Liver (tissue), 9 donors: Measurements from ENCODE around the gene GPX3. TPM values are rescaled to one million over a fixed set of nuclear protein-coding genes. Genes with fewer than 3 reads are reported as not detected.

Experiments
- DNase-seq: peaks from one replicate; pipeline ENCODE4 v3.0.0-alpha.2; 2017; ENCODE audit warnings: low spot score
- H3K27ac ChIP-seq, 2 donors: one replicate each; pipeline ENCODE4 v1.7.0; 2013; ENCODE audit warnings: inconsistent platforms in 2 of 2, low read length in 2 of 2, control low read depth in 1 of 2, low read depth in 1 of 2, mild to moderate bottlenecking in 1 of 2
- H3K27me3 ChIP-seq, 4 donors: one replicate each; pipeline versions ENCODE4 v1.6.1 to v1.7.0; 2013; ENCODE audit warnings: low read length in 3 of 4, inconsistent platforms in 1 of 4, mild to moderate bottlenecking in 1 of 4, moderate library complexity in 1 of 4; ENCODE audit not compliant: control insufficient read depth in 4 of 4, insufficient read depth in 4 of 4
- H3K36me3 ChIP-seq, 4 donors: one replicate each; pipeline versions ENCODE4 v1.6.1 to v1.7.0; 2013; ENCODE audit warnings: low read length in 3 of 4, mild to moderate bottlenecking in 3 of 4, low read depth in 1 of 4, moderate library complexity in 1 of 4; ENCODE audit not compliant: control insufficient read depth in 4 of 4, insufficient read depth in 3 of 4
- H3K4me1 ChIP-seq, 4 donors: one replicate each; pipeline versions ENCODE4 v1.6.1 to v1.7.0; 2013; ENCODE audit warnings: low read length in 3 of 4, mild to moderate bottlenecking in 3 of 4, moderate library complexity in 1 of 4; ENCODE audit not compliant: control insufficient read depth in 4 of 4, insufficient read depth in 4 of 4
- H3K4me3 ChIP-seq, 3 donors: one replicate each; pipeline versions ENCODE4 v1.6.1 to v1.7.0; 2013; ENCODE audit warnings: low read length in 3 of 3, control low read depth in 1 of 3, low read depth in 1 of 3, mild to moderate bottlenecking in 1 of 3
- H3K9ac ChIP-seq, 2 donors: one replicate each; pipeline ENCODE4 v1.7.0; 2013; ENCODE audit warnings: low read length in 2 of 2, mild to moderate bottlenecking in 2 of 2, moderate library complexity in 2 of 2, control low read depth in 1 of 2, low read depth in 1 of 2
- H3K9me3 ChIP-seq, 4 donors: one replicate each; pipeline versions ENCODE4 v1.6.1 to v1.7.0; 2013; ENCODE audit warnings: low read length in 3 of 4; ENCODE audit not compliant: control insufficient read depth in 4 of 4
- CTCF ChIP-seq: fragments of 150-350 bp; IDR thresholded peaks from 2 replicates; pipeline ENCODE4 v1.5.1; 2017; ENCODE audit warnings: improper control_type of control experiment, low read depth, low read length; ENCODE audit not compliant: missing input control
- EGR1 ChIP-seq, 2 donors: IDR thresholded peaks; 2 replicates each; pipeline ENCODE4 v1.6.1; 2016 to 2018; ENCODE audit warnings: antibody characterized with exemption in 2 of 2, low read depth in 2 of 2
- FOXA1 ChIP-seq: IDR thresholded peaks from 2 replicates; pipeline ENCODE4 v1.6.1; 2016; ENCODE audit warnings: antibody characterized with exemption
- FOXA2 ChIP-seq: IDR thresholded peaks from 2 replicates; pipeline ENCODE4 v1.6.1; 2016; ENCODE audit warnings: antibody characterized with exemption
- GABPA ChIP-seq, 2 donors: IDR thresholded peaks in 1 of 2; conservative IDR thresholded peaks in 1 of 2; 2 replicates each; pipeline ENCODE4 v1.6.1; 2016; ENCODE audit warnings: antibody characterized with exemption in 2 of 2, mild to moderate bottlenecking in 1 of 2, moderate library complexity in 1 of 2
- HNF4G ChIP-seq: IDR thresholded peaks from 2 replicates; pipeline ENCODE4 v1.6.1; 2016; ENCODE audit warnings: antibody characterized with exemption
- JUND ChIP-seq, 2 donors: IDR thresholded peaks; 2 replicates each; pipeline ENCODE4 v1.6.1; 2016; ENCODE audit warnings: antibody characterized with exemption in 2 of 2
- MAX ChIP-seq: IDR thresholded peaks from 2 replicates; pipeline ENCODE4 v1.6.1; 2016; ENCODE audit warnings: antibody characterized with exemption
- NR2F2 ChIP-seq: IDR thresholded peaks from 2 replicates; pipeline ENCODE4 v1.6.1; 2016; ENCODE audit warnings: antibody characterized with exemption
- RAD21 ChIP-seq, 2 donors: IDR thresholded peaks; 2 replicates each; pipeline ENCODE4 v1.6.1; 2016; ENCODE audit warnings: antibody characterized with exemption in 2 of 2, mild to moderate bottlenecking in 2 of 2
- REST ChIP-seq: IDR thresholded peaks from 2 replicates; pipeline ENCODE4 v1.6.1; 2016; ENCODE audit warnings: antibody characterized with exemption, mild to moderate bottlenecking
- RXRA ChIP-seq, 2 donors: IDR thresholded peaks; 2 replicates each; pipeline ENCODE4 v1.6.1; 2017 to 2018; ENCODE audit warnings: antibody characterized with exemption in 2 of 2, mild to moderate bottlenecking in 1 of 2
- SP1 ChIP-seq: IDR thresholded peaks from 2 replicates; pipeline ENCODE4 v1.6.1; 2018; ENCODE audit warnings: antibody characterized with exemption, mild to moderate bottlenecking
- TAF1 ChIP-seq: conservative IDR thresholded peaks from 2 replicates; pipeline ENCODE4 v1.6.1; 2016; ENCODE audit warnings: antibody characterized with exemption, mild to moderate bottlenecking
- YY1 ChIP-seq: IDR thresholded peaks from 2 replicates; pipeline ENCODE4 v1.6.1; 2016; ENCODE audit warnings: antibody characterized with exemption, mild to moderate bottlenecking
- WGBS: extraction: QIAGEN DNeasy Blood & Tissue Kit; methylation state at CpG from one replicate; pipeline ENCODE4 v1.1.7; 2013; 5-methylcytosine and 5-hydroxymethylcytosine counted together
- polyA plus RNA-seq, 2 donors: library from polyadenylated mRNA; stranded (reverse) in 1 of 2; unstranded in 1 of 2; fragments of 200-250 nt in 1 of 2; fragments of >200 nt in 1 of 2; fragmentation: Nextera tagmentation in 1 of 2; extraction: Ambion mirVana in 1 of 2; gene quantifications; one replicate each; pipeline versions ENCODE4 v1.2.1 to v1.2.3, GENCODE V29; 2013 to 2015
- total RNA-seq, 2 donors: library from RNA; depleted of rRNA; stranded (reverse); fragments of >200 nt; gene quantifications; one replicate each; pipeline ENCODE4 v1.2.3, GENCODE V29; 2014
- TF ChIP-seq, protein P1 (sequence below): IDR thresholded peaks from 2 replicates; pipeline ENCODE4 v1.6.1; 2016; ENCODE audit warnings: antibody characterized with exemption
- TF ChIP-seq, protein P2 (sequence below): IDR thresholded peaks from 2 replicates; pipeline ENCODE4 v1.6.1; 2016; ENCODE audit warnings: antibody characterized with exemption
- donor health status: healthy.
- donor health status: healthy.
- donor health status: healthy.
- donor health status: healthy.
- donor health status: healthy.

Gene GPX3
- total and polyA plus RNA-seq, 4 donors: 72.9 to 878 (median 237) TPM

- peaks cover 13 to 56% (median 39%) of the 10 kb centered on the region in 4 donors for H3K4me1 ChIP-seq
- peak overlapping the region; percentile 83 to 89 for H3K27ac ChIP-seq
These were observed 1.4 kb downstream of the GPX3 start for GRCh38 chr5:151021746-151022145.

More at GRCh38 chr5:151021746-151022145, 1.4 kb downstream of the GPX3 start:
- no peaks in the 10 kb centered on the region for H3K27me3 ChIP-seq
- peaks cover 1 to 16% (median 14%) of the 10 kb centered on the region in 4 donors for H3K36me3 ChIP-seq
- peak overlapping the region; percentile 81 to 92 for H3K9ac ChIP-seq
- no peak for TF ChIP-seq RXRA (IDR thresholded peaks at IDR 0.05)
- no peak for TF ChIP-seq MAX
- no peak for TF ChIP-seq RAD21 (IDR thresholded peaks at IDR 0.05)
- no peak for TF ChIP-seq NR2F2
- TF ChIP-seq JUND (IDR thresholded peaks at IDR 0.05): no peak
- TF ChIP-seq, protein P1, sequence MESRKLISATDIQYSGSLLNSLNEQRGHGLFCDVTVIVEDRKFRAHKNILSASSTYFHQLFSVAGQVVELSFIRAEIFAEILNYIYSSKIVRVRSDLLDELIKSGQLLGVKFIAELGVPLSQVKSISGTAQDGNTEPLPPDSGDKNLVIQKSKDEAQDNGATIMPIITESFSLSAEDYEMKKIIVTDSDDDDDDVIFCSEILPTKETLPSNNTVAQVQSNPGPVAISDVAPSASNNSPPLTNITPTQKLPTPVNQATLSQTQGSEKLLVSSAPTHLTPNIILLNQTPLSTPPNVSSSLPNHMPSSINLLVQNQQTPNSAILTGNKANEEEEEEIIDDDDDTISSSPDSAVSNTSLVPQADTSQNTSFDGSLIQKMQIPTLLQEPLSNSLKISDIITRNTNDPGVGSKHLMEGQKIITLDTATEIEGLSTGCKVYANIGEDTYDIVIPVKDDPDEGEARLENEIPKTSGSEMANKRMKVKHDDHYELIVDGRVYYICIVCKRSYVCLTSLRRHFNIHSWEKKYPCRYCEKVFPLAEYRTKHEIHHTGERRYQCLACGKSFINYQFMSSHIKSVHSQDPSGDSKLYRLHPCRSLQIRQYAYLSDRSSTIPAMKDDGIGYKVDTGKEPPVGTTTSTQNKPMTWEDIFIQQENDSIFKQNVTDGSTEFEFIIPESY: no peak
- TF ChIP-seq, protein P2, sequence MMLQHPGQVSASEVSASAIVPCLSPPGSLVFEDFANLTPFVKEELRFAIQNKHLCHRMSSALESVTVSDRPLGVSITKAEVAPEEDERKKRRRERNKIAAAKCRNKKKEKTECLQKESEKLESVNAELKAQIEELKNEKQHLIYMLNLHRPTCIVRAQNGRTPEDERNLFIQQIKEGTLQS: no peak
- TF ChIP-seq GABPA (IDR thresholded peaks at IDR 0.05 in 1 of 2, conservative IDR thresholded peaks at IDR 0.05 in 1 of 2): no peak
- TF ChIP-seq REST: no peak
- TF ChIP-seq CTCF: no peak
- TF ChIP-seq FOXA2: no peak
- no peak for TF ChIP-seq FOXA1
- no peak for TF ChIP-seq HNF4G
- TF ChIP-seq SP1: no peak
- no peak for TF ChIP-seq EGR1 (IDR thresholded peaks at IDR 0.05; ENCODE audit: low read depth in 2 of 2)
- no peak for TF ChIP-seq YY1
- TF ChIP-seq TAF1: no peak
- peak overlapping the region; percentile 72 to 90 (median 79) for H3K4me3 ChIP-seq
- no peaks in the 10 kb centered on the region for H3K9me3 ChIP-seq
- no peak for DNase-seq
- WGBS: 88% methylated on average over 6 of the region's 6 CpGs
